G401.6 (cell line): ENCODE data around the gene HOXB4.

Experiments used
- FAIRE-seq: peaks from 2 replicates; lab custom pipeline; 2012; peaks lifted over from hg19 to GRCh38; lab: Jason Lieb, UNC

HOXB4 gene

DNA sequence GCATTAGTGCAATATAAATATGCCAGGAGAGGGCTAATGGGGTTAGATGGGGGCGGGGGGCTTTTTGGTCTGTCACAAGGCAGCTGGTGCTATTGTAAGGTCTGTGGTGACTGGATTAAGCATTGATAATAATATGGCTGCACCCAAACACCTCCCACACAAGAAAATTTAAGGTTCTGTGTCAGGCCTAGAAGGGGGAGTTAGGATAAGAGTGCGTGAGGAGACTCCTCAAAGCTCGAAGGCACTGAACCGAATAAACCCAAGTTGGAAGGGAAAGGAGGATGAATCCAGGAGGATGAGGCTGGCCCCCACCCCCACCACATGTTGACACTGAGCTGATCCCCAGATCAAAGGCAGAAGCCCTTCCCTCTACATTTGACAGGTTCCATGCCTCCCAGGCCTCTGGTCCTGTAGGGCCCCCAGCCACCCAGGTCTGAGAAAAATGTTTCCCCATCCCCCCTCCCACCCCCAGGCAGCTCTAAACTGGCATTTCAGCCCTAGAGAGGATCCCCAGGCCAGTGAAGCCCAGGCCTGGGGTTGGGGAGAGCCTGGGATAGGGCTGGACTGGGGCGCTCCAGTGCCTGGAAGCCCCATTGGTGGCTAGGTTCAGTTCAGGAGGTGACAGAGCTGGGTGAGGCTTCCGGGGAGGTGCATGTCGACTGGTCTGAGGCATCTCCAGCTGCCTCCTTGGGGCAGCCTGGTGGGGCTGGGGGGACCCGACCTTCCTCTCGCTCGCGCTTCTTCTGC lies 49.0 kb downstream of the HOXB4 start:
- no peak for FAIRE-seq

DNA sequence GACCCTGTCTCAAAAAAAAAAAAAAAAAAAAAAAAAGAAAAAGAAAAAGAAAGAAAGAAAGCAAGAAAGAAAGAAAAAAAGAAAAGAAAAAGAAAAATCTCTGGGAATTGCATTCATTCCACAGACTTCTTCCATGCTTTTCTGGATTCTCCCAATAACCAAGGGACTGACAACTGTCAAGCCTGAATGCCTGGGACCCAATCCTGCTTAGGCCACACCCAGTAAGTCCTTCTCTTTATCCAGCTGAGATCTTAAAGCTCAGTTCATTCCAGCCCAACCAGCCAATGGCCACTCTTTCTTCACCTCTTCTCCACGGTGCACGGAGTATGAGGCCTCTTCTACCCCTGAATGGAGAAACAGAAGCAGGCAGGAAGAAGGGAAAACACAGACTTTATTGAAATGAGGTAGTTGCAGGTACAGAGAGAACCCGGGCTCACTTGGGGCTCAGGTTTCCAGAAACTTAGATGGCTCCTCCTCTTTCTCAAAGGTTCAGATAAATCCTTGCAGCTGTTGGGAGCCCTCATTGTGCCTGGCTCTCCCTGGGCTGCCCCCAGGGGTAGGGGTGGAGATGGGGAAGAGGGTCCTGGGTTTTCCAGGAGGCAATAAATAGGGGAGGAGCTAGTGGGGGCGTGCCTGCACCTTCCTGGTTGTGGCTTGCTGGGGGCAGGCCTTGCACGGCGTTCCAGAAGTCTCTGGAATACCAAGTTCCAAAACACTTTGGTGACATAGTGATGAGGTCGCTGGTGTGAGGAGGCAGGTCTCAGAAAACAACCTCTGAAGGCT lies 49.8 kb downstream of the HOXB4 start:
- FAIRE-seq = no peak

DNA sequence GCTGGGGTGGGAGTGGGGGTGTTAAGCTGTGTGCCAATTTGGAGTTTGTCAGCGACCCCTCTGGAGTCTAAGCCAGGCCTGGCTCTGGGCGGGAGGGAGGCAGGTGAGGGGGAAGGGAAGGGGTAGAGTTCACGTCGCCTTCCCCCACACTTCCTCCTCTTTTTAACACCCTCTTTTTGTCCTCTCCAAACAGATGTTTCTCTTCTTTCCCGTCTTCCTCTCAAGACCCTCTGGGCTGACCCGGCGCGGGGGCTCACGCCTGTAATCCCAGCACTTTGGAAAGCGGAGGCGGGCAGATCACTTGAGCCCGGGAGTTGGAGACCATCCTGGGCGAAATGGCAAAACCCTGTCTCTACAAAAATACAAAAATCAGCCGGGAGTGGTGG lies 50.6 kb downstream of the HOXB4 start:
- FAIRE-seq = no peak

DNA sequence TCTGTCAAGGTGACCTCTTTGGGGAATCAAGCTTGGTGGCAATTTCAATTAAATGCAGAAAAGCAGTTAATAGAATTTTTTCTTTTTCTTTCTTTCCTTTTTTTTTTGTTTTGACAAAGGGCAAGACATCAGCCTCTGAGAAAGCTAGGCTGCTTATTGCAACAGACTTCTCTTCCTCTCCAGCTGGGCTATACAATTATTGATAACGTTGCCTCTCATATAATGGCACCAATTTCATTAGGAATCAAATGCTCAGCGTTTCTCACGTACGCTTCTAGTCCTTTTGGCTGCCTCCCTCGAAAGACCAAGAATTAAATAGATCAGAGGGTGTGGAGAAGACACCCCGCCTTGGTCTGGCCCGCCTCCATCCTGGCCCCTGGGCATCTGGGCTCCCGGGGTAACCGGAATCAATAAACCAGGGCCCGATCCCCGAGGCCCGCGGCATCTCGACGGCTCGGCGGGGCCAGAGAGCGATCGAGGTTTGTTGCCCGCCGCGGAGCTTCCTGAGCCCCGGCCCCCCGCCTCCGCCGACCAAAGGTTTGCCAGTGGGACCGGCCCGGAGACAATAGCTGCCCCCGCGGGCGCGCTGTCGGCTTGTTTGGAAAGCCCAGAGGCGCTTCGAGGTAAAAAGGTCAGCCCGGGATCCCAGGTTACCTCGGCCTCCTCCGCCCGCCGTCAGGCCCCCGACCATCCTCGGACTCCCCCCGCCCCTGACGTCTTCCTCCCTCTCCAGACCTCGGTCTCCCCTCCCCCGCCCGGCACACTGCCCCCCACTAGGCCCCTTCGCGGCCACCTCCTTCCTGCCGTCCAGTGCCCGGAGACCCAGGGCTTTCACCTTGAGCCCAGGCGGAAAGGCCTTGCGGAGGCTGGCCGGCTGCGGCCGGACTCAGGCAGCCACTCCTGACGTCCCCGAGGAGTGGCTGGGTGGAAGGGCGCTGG lies 51.3 kb downstream of the HOXB4 start:
- FAIRE-seq = no peak
